Muscle layer of colon (tissue), 2 donors: Measurements from ENCODE around the gene CYTL1.
"Not testable (repeated sequence)": the region's sequence is repeated elsewhere in the genome, so short reads cannot be mapped to it uniquely, and the experiment has no call there.

Source experiments
- H3K27ac ChIP-seq: one replicate; pipeline ENCODE4 v1.7.0; 2013; ENCODE audit warnings: low read depth, mild to moderate bottlenecking, low read length, moderate library complexity
- H3K27me3 ChIP-seq, 2 donors: one replicate each; pipeline ENCODE4 v1.7.0; 2013; ENCODE audit warnings: low read length in 2 of 2, mild to moderate bottlenecking in 2 of 2; ENCODE audit not compliant: insufficient read depth in 2 of 2, control insufficient read depth in 1 of 2
- H3K36me3 ChIP-seq: one replicate; pipeline ENCODE4 v1.7.0; 2013; ENCODE audit warnings: mild to moderate bottlenecking, low read length; ENCODE audit not compliant: insufficient read depth
- H3K4me1 ChIP-seq: one replicate; pipeline ENCODE4 v1.7.0; 2013; ENCODE audit warnings: mild to moderate bottlenecking, low read length; ENCODE audit not compliant: insufficient read depth
- H3K4me3 ChIP-seq, 2 donors: one replicate each; pipeline ENCODE4 v1.7.0; 2013; ENCODE audit warnings: low read length in 2 of 2, low read depth in 1 of 2, mild to moderate bottlenecking in 1 of 2, moderate library complexity in 1 of 2
- H3K9ac ChIP-seq: one replicate; pipeline ENCODE4 v1.7.0; 2013; ENCODE audit warnings: low read length
- H3K9me3 ChIP-seq: one replicate; pipeline ENCODE4 v1.7.0; 2013; ENCODE audit warnings: mild to moderate bottlenecking, low read length
- donor health status: abdominal sarcoma.
- donor health status: Adenocarcinoma of cecum.

Gene CYTL1, protein sequence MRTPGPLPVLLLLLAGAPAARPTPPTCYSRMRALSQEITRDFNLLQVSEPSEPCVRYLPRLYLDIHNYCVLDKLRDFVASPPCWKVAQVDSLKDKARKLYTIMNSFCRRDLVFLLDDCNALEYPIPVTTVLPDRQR

DNA sequence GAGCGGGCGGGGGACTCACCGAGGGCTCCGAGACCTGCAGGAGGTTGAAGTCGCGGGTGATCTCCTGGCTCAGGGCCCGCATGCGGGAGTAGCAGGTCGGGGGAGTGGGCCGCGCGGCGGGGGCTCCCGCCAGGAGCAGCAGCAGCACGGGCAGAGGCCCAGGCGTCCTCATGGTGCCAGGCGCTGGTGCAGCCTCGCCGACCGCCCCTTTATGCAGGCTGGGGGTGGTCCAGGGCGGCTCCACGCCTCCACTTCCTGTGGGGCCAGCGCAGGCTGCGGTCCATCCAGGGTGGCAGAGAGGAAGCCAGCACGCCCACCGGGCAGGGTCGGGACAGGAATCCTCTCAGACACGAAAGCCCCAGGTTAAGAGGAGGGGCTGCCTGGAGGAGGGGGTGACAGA is at the start of gene CYTL1:
Gene CYTL1 (minus strand): TSS at position 185 of the 400 bp plus-strand sequence. CDS start 13 bp downstream, at position 172.
- no peak within 1 kb of the TSS for H3K4me3 ChIP-seq
- H3K4me1 ChIP-seq: no peaks in the 10 kb centered on the region
- H3K9me3 ChIP-seq: no peaks in the 10 kb centered on the region
- no peak within 1 kb of the TSS for H3K9ac ChIP-seq
- H3K27ac ChIP-seq: no peak within 1 kb of the TSS
- no peaks in the 10 kb centered on the region for H3K36me3 ChIP-seq
- H3K27me3 ChIP-seq: peaks cover 0 to 23% of the 10 kb centered on the region in 2 donors

DNA sequence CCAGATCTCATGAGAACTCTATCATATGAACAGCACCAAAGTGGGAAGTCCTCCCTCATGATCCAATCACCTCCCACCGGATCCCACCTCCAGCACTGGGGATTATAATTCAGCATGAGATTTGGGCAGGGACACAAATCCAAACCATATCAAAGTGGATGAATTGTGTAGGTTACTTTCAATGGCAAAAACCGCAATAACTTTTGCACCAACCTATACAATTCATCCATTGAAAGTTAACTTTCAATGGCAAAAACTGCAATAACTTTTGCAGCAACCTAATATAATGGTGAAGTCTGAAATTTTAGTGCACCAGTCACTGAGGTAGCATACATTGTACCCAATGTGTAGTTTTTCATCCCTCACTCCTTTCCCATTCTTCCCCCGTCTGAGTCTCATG is 48.6 kb upstream of the CYTL1 start:
- Histone ChIP-seq H3K9me3 (no peaks in the 10 kb centered on the region), H3K27me3 (no peaks in the 10 kb centered on the region), H3K27ac (no peak overlapping the region), H3K4me3 (no peak overlapping the region), H3K36me3 (no peaks in the 10 kb centered on the region), H3K9ac (no peak overlapping the region), H3K4me1 (no peaks in the 10 kb centered on the region)

DNA sequence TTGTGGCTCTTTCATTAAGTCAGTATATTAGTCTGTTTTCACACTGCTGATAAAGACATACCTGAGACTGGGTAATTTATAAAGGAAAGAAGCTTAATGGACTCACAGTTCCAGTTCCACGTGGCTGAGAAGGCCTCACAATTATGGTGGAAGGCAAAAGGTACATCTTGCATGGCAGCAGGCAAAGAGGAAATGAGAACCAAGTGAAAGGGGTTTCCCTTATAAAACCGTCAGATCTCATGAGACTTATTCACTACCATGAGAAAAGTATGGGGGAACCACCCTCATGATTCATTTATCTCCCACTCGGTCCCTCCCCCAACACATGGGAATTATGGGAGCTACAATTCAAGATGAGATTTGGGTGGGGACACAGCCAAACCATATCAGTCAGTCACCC is 47.7 kb upstream of the CYTL1 start:
- not testable (repeated sequence) for H3K9me3 ChIP-seq, H3K4me1 ChIP-seq, H3K27ac ChIP-seq, H3K27me3 ChIP-seq, H3K9ac ChIP-seq, H3K36me3 ChIP-seq, H3K4me3 ChIP-seq

DNA sequence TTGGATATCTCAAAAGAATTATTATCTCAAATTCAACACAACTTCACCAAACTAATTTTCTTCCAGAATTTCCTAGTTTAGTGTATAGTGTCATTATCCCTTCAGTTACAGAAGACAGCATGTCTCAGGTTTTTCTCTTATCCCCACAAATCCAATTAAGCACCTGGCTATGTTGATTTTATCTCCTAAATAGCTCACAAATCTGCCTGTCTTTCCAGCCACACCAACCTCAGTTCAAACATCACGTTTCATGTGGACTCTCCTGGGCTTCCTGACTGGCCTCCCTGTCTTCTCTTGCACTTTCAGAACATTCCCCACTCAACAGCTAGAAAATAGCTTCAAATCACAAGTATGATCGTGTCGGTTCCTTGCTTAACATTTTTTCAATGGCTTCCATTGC is 46.8 kb upstream of the CYTL1 start:
- Histone ChIP-seq H3K4me3 (no peak overlapping the region), H3K27me3 (no peaks in the 10 kb centered on the region), H3K36me3 (no peaks in the 10 kb centered on the region), H3K9me3 (no peaks in the 10 kb centered on the region), H3K27ac (no peak overlapping the region), H3K9ac (no peak overlapping the region), H3K4me1 (no peaks in the 10 kb centered on the region)

DNA sequence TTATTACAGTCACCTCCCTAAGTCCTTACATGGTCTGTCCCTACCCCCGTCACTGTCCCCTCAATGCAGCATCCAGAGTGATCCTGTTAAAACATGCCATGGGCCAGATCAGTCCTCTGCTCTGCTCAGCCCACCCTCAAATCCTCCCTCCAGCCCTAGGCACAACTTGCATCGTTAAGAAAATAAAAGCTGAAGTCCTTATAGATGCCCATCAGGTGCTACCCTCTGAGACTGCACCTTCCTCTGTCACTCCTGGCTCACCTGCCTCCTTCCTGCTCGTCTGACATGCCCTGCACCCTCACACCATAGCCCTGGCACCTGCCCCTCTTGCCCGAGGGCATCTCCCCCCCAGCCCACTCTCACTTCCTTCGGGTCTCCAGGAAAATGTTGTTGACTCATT is 36.2 kb upstream of the CYTL1 start:
- no peaks in the 10 kb centered on the region for H3K9me3 ChIP-seq
- no peak overlapping the region for H3K9ac ChIP-seq
- H3K27me3 ChIP-seq: peaks cover 0 to 6% of the 10 kb centered on the region in 2 donors
- H3K36me3 ChIP-seq: no peaks in the 10 kb centered on the region
- no peak overlapping the region for H3K27ac ChIP-seq
- H3K4me1 ChIP-seq: peaks cover 5% of the 10 kb centered on the region
- H3K4me3 ChIP-seq: no peak overlapping the region

- Histone ChIP-seq H3K9me3 (no peaks in the 10 kb centered on the region), H3K4me3 (no peak overlapping the region), H3K9ac (no peak overlapping the region), H3K36me3 (no peaks in the 10 kb centered on the region), H3K4me1 (peaks cover 5% of the 10 kb centered on the region), H3K27ac (no peak overlapping the region), H3K27me3 (peaks cover 0 to 6% of the 10 kb centered on the region in 2 donors)
Observed at GRCh38 chr4:5054532-5054931, 35.3 kb upstream of the CYTL1 start.

GRCh38 chr4:5052726-5053425 is 33.6 kb upstream of the CYTL1 start:
- Histone ChIP-seq H3K27me3 (peaks cover 0 to 6% of the 10 kb centered on the region in 2 donors), H3K36me3 (no peaks in the 10 kb centered on the region), H3K9ac (no peak overlapping the region), H3K9me3 (no peaks in the 10 kb centered on the region), H3K27ac (no peak overlapping the region), H3K4me1 (peaks cover 5% of the 10 kb centered on the region), H3K4me3 (no peak overlapping the region)

DNA sequence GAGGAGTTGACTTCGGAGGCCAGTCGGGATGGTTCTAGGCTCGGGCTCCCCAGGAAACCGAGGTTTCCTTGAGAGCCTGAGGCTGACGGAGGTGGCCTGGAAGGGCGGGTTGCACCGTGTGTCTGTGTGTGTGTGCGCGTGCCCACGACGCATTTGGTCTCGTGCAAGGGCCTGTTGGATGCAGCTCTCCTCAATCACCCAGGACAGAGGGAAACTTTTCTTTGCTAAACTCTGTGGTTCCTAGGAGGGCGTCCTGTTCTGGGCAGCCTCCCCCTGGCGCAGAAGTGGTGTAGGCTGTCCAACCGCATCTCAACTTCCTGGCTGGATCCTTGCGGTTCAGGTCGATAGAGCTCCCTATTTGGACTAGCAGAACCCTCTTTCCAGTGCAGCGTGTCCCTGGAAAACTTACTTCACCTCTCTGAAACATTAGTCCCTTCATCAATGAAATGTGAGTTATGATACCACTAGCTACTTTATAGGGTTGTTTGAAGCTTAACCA is 33.0 kb upstream of the CYTL1 start:
- peaks cover 5% of the 10 kb centered on the region for H3K4me1 ChIP-seq
- no peaks in the 10 kb centered on the region for H3K9me3 ChIP-seq
- no peaks in the 10 kb centered on the region for H3K36me3 ChIP-seq
- no peak overlapping the region for H3K9ac ChIP-seq
- H3K4me3 ChIP-seq: peak overlapping the region; percentile 51 to 77
- peaks cover 0 to 6% of the 10 kb centered on the region in 2 donors for H3K27me3 ChIP-seq
- H3K27ac ChIP-seq: no peak overlapping the region

DNA sequence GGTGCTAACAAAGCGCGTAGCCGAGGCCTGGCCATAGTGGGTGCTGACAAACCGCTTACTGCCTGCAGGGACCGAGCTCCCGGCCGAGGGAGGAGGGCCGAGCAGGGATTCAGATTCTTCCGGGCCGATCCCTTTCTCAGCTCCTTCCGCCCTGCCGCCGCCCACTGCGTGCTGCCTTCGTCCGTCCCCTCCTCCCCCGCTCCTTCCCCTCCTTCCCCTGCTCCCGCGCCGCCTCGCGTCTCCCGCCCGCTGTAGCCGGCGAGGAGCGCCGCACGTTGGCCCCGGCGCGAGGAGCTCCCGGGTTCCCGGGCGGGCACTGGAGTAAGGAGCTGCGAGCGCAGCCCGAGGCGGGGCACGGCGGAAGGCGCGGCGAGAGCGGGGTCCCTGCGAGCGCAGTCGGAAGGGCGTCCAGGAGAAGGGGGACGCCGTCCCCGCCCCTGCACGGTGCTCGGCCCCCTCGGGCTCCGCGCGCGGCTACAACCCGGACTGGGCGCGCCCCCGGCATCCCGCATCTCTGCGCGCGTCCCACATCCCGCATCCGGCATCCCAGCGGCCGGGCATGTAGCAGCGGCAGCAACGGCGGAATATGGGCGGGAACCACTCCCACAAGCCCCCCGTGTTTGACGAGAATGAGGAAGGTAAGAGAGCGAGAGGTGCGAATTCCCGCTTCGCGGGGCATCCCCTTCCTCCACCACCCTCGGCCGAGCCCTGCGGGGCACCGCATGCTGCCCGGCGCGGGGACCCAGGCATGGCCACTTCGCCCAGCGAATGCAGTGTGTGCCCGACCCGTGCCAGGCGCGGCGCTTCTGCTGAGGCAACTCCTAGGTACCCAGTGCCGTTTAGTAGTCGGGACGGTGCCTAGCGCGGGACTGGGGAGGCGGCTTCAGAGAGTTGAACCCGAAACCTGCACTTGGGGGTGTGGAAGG is 32.3 kb upstream of the CYTL1 start, which contains the start of gene STK32B:
Gene STK32B (plus strand): TSS at position 203 of the 926 bp plus-strand sequence.
- H3K9ac ChIP-seq: peak within 1 kb of the TSS; percentile 30
- no peaks in the 10 kb centered on the region for H3K36me3 ChIP-seq
- H3K27ac ChIP-seq: peak within 1 kb of the TSS; percentile 14
- peak within 1 kb of the TSS; percentile 51 to 77 for H3K4me3 ChIP-seq
- H3K27me3 ChIP-seq: peaks cover 0 to 6% of the 10 kb centered on the region in 2 donors
- peaks cover 5% of the 10 kb centered on the region for H3K4me1 ChIP-seq
- no peaks in the 10 kb centered on the region for H3K9me3 ChIP-seq

DNA sequence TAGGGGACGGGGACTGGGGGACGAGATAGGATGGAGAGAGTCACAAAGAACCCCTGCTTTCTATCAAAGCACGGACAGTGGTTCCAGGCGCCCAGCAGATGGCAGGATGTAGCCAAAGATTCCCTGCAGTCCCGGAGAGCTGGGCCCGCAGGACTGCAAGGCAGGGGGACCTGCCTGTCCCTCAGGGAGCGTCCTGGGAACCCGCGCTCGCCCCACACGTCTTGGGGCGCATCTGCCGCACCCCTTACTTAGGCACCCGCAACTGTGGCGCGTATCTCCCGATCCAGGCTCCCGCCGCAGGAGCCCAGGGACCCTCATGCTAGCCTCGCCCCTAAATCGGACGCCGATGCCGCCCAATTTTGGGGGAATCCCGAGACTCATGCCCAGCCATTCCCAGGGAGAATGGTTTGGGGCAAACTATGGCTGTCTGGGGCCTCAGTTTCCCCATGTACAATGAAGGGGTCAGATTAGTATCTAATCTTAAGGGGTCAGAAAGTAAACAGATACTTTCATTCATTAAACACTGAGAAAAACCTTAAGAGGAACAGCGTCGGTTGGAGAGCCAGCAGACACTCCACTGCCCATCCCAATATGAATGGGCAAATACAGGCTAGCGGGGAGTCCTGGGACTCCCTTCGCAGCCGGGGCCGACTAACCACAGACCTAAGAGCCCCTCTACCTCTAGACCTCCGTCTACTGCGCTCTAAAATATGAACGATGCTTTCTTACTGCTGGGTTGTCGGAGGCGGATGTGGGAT is 31.4 kb upstream of the CYTL1 start:
- Histone ChIP-seq H3K4me1 (peaks cover 5% of the 10 kb centered on the region), H3K4me3 (peak overlapping the region; percentile 51 to 77), H3K27me3 (peaks cover 0 to 6% of the 10 kb centered on the region in 2 donors), H3K27ac (peak overlapping the region; percentile 14), H3K9ac (peak overlapping the region; percentile 30), H3K9me3 (no peaks in the 10 kb centered on the region), H3K36me3 (no peaks in the 10 kb centered on the region)

DNA sequence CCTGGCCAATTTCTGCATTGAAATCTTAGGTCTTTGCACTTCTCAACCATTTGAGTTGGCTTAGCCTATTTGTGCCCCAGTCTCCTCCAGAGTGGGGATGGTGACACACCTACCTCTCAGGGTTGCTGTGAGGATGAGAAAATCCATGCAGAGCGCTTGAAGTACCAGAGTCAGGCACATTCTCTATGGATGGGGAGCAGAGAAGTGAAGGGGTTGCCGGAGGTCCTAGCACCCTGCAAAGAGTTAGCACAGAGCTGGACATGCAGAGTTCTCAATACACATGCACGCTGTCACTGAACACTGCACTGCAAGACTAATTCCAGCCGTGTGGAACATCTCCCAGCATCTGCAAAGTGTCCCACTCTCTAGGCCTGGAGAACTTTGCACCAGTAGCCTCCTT is 29.5 kb upstream of the CYTL1 start:
- H3K9ac ChIP-seq: no peak overlapping the region
- H3K4me1 ChIP-seq: peaks cover 5% of the 10 kb centered on the region
- peaks cover 0 to 6% of the 10 kb centered on the region in 2 donors for H3K27me3 ChIP-seq
- no peaks in the 10 kb centered on the region for H3K36me3 ChIP-seq
- H3K9me3 ChIP-seq: no peaks in the 10 kb centered on the region
- H3K27ac ChIP-seq: no peak overlapping the region
- no peak overlapping the region for H3K4me3 ChIP-seq
